Stimulated activated CD4-positive, alpha-beta T cell treated with anti-CD3 and anti-CD28 coated beads, Interleukin-1b, Interleukin-23, amount 100 ng/mL, for 4 hours (primary cell): ENCODE measurements around the gene GDF9.

Experiments used
- DNase-seq, 2 donors: peaks; one replicate each; pipeline ENCODE4 v3.0.0-alpha.2; 2020; ENCODE audit warnings: low read depth in 2 of 2

The GDF9 gene

GRCh38 chr5:132838516-132839282 lies 27.6 kb downstream of the GDF9 start:
- no peak for DNase-seq

- DNase-seq: no peak
Measured at GRCh38 chr5:132837868-132838267, 28.4 kb downstream of the GDF9 start.

- no peak for DNase-seq
Measured at GRCh38 chr5:132836852-132837251, 29.4 kb downstream of the GDF9 start.

- DNase-seq: no peak
Measured at GRCh38 chr5:132834057-132834456, 32.2 kb downstream of the GDF9 start.

- DNase-seq: no peak
Measured at GRCh38 chr5:132832612-132833011, 33.7 kb downstream of the GDF9 start.

- no peak for DNase-seq
Measured at GRCh38 chr5:132831095-132831860, 35.0 kb downstream of the GDF9 start.

GRCh38 chr5:132830436-132831094 lies 35.7 kb downstream of the GDF9 start, which contains the start of gene SHROOM1:
TSS of gene SHROOM1 (minus strand) at chr5:132830647. CDS start at chr5:132826140, 4,507 bp downstream.
- no peak for DNase-seq

GRCh38 chr5:132829742-132830435 lies 36.4 kb downstream of the GDF9 start:
- peak; percentile 60 to 70 for DNase-seq

GRCh38 chr5:132828846-132829494 lies 37.3 kb downstream of the GDF9 start:
- DNase-seq: no peak

GRCh38 chr5:132827943-132828673 lies 38.2 kb downstream of the GDF9 start:
- DNase-seq: no peak

- no peak for DNase-seq
Measured at GRCh38 chr5:132826424-132827082, 39.7 kb downstream of the GDF9 start.

GRCh38 chr5:132825834-132826391 lies 40.4 kb downstream of the GDF9 start:
- no peak for DNase-seq

GRCh38 chr5:132825033-132825833 lies 41.0 kb downstream of the GDF9 start:
- no peak for DNase-seq

- DNase-seq: no peak
Measured at GRCh38 chr5:132824426-132824825, 41.8 kb downstream of the GDF9 start.

- DNase-seq: no peak
Measured at GRCh38 chr5:132823481-132824050, 42.7 kb downstream of the GDF9 start.

GRCh38 chr5:132822650-132823480 lies 43.4 kb downstream of the GDF9 start:
- DNase-seq: no peak

GRCh38 chr5:132821791-132822190 lies 44.5 kb downstream of the GDF9 start:
- DNase-seq: no peak

- DNase-seq: no peak
Measured at GRCh38 chr5:132821350-132821749, 44.9 kb downstream of the GDF9 start.
